ENCODE measurements around the gene DHRS7B.
"Not testable (repeated sequence)": the region's sequence is repeated elsewhere in the genome, so short reads cannot be mapped to it uniquely, and the experiment has no call there.

Gene DHRS7B, protein sequence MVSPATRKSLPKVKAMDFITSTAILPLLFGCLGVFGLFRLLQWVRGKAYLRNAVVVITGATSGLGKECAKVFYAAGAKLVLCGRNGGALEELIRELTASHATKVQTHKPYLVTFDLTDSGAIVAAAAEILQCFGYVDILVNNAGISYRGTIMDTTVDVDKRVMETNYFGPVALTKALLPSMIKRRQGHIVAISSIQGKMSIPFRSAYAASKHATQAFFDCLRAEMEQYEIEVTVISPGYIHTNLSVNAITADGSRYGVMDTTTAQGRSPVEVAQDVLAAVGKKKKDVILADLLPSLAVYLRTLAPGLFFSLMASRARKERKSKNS

DNA sequence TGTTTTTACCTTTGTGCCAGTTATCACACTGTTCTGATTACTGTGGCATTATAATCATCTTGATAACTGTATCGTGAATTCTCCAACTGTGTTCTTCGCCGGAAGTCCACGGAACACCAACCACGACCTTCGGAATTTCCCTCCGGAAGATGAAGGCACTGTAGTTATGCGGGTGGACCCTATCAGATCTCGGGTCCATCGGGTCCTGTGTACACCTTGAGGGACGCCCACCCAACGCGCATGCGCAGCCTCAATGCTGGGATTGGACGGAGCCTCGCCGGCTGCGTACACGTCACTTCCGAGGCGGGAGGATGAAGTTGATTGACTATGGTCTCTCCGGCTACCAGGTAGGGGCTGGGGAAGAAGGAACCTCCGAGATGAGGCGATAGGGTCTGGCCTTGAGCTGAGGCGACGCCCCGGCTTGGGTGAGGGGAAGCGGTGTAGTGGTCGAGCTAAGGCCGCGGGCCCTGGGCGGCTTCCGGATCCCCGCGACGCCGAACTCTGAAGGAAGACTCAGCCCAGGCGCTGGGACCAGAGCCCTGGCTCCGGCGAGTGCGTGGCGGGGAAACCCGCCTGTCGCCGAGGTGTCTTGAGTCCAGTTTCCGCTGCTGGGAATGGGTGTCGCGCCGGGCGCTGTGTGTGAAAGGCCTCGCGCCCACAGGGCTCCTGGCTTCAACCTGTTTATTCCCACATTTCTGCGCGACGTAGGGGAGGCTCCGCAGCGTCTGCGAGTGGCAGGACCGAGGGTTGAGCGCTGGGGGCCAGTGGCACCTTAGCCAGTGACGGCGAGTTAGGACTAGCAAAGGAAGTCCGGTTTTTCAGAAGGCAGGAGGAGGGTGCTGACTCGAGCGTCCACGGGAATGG lies at the start of gene DHRS7B:
Gene DHRS7B, plus strand, starts transcription at position 320 of the 864 bp plus-strand sequence. Its CDS starts 8 bp downstream, at position 328.
- Mint-ChIP-seq H3K27ac (peak within 1 kb of the TSS; percentile 97), H3K36me3 (ENCODE audit: low read depth) (peaks cover 6% of the 10 kb centered on the region), H3K4me3 (peak within 1 kb of the TSS; percentile 90), H3K27me3 (peaks cover 2% of the 10 kb centered on the region), H3K9me3 (no peaks in the 10 kb centered on the region), H3K4me1 (peaks cover 32% of the 10 kb centered on the region)
- ATAC-seq (peak; percentile 96), DNase-seq (peak; percentile 99)

DNA sequence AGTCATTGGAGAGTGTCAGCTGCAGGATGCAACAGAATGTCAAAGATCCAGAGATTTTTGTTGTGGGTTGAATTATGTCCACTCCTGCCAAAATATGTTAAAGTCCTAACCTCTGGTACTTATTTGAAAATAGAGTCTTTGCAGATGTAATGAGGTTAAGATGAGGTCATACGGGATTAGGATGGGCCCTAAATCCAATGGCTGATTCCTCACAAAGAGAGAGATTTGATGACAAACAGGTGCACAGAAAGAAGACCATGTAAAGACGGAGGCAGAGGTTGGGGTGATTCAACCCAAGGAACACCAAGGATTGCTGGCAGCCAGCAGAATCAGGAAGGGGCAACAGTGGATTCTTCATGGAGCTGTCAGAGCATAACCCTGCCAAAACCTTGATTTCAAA lies 49.5 kb upstream of the DHRS7B start:
- Mint-ChIP-seq H3K27ac (no peak overlapping the region), H3K9me3 (no peaks in the 10 kb centered on the region), H3K36me3 (ENCODE audit: low read depth) (no peaks in the 10 kb centered on the region), H3K4me1 (no peaks in the 10 kb centered on the region), H3K4me3 (no peak overlapping the region), H3K27me3 (no peaks in the 10 kb centered on the region)
- ATAC-seq (no peak), DNase-seq (no peak)

DNA sequence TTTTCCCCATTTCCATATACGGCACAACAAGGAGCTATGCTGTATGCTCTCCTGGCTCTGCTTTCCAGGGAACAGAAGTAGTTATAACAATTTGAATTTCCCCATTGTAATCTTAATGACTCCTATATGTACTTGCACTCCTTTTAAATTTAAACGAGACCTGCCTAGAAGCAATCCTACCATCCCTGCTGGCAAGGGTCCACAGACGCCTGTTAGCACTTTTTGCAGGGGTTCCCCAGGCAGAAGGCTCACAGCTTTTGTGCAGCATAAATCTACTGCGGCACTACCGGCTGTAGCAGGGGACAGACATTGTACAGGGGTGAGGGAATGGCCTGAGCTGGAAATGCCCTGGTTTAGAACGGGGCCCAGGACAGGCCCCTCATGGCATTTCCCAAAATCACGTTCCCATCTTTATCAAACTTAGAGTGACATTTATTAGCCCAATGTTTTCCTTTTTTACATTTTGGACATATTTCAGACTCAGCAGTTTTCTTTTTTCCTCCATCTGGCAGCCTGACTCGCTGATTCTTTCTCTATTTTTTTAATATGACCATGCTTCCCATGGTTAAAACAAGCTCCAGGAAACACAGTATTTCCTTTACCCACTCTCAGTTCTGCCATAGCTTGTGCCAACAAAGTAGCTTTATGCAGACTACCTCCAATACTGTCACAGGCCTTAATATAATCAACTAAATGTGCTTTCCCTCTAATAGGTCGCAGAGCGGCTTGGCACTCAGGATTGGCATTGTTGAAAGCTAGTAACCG lies 48.6 kb upstream of the DHRS7B start:
- no peaks in the 10 kb centered on the region for H3K4me1 Mint-ChIP-seq
- H3K4me3 Mint-ChIP-seq = no peak overlapping the region
- no peaks in the 10 kb centered on the region for H3K36me3 Mint-ChIP-seq (ENCODE audit: low read depth)
- no peaks in the 10 kb centered on the region for H3K27me3 Mint-ChIP-seq
- ATAC-seq (no peak), DNase-seq (no peak)
- H3K27ac Mint-ChIP-seq = no peak overlapping the region
- H3K9me3 Mint-ChIP-seq = no peaks in the 10 kb centered on the region

DNA sequence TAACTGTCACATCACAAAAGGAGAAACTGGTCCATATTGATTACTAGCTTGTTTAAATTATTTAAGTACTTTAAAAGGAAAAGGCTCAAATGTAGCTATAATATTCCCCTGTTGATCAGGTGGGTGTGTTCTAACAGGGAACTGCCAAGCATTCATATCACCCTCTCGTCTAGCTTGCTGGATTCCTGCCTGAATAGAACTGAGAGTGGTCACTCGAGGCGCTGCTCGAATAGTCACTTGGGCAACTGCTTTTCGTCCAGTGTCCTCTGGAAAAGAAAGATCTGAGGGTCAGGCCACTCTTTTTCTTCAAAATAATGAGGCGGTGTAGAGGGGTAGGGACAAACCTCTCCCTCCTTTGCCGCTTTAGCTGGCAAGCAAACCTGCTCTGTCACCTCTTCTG lies 47.6 kb upstream of the DHRS7B start:
- no peak overlapping the region for H3K27ac Mint-ChIP-seq
- no peaks in the 10 kb centered on the region for H3K27me3 Mint-ChIP-seq
- ATAC-seq = no peak
- H3K4me3 Mint-ChIP-seq = no peak overlapping the region
- no peaks in the 10 kb centered on the region for H3K36me3 Mint-ChIP-seq (ENCODE audit: low read depth)
- no peaks in the 10 kb centered on the region for H3K4me1 Mint-ChIP-seq
- DNase-seq = no peak
- no peaks in the 10 kb centered on the region for H3K9me3 Mint-ChIP-seq

DNA sequence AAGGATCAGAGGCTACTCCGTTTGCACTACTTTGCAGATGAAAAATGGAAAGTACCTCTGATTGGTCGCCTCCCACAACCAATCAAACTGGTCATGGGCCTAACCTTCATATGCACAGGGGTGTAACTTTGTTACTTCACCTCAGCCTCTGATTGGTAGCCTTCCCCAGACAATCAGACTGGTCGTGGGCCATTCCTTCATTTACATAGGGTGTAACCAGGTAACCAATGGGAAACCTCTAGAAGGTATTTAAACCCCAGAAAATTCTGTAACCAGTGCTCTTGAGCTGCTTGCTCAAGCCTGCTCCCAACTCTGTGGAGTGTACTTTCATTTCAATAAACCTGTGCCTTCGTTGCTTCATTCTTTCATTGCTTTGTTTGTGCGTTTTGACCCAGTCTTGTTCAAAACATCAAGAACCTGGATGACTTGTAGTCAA lies 44.7 kb upstream of the DHRS7B start:
- Mint-ChIP-seq H3K36me3 (ENCODE audit: low read depth) (no peaks in the 10 kb centered on the region), H3K4me3 (no peak overlapping the region), H3K9me3 (no peaks in the 10 kb centered on the region), H3K27me3 (no peaks in the 10 kb centered on the region), H3K27ac (no peak overlapping the region), H3K4me1 (no peaks in the 10 kb centered on the region)
- no peak for DNase-seq
- ATAC-seq = no peak

DNA sequence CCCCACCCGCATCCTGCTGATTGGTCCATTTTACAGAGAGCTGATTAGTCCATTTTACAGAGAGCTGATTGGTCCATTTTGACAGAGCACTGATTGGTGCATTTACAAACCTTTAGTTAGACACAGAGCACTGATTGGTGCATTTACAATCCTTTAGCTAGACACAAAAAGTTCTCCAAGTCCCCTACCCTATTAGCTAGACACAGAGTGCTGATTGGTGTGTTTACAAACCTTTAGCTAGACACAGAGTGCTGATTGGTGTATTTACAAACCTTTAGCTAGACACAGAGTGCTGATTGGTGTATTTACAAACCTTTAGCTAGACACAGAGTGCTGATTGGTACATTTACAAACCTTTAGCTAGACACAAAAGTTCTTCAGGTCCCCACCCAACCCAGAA lies 41.5 kb upstream of the DHRS7B start:
- ATAC-seq; H3K36me3 Mint-ChIP-seq (ENCODE audit: low read depth); H3K9me3 Mint-ChIP-seq; H3K4me1 Mint-ChIP-seq; DNase-seq; H3K27me3 Mint-ChIP-seq; H3K27ac Mint-ChIP-seq; H3K4me3 Mint-ChIP-seq: not testable (repeated sequence)

DNA sequence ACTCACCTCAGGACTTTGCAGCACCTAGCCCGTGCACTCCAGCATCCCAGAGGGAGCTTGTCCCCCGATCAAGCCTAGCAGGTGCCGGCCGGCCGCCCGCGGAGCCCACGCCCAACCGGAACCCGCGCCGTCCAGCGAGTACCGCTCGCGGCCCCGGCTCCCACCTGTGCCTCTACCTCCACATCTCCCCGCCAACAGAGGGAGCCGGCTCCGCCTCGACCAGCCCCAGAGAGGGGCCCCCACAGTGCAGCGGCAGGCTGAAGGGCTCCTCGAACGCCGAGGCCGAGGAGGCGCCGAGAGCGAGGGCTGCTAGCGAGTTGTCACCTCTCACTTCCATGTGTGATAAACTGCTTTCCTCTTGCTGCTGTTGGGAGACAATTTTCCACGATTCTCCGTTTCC lies 41.1 kb upstream of the DHRS7B start:
- peaks cover 3% of the 10 kb centered on the region for H3K4me1 Mint-ChIP-seq

DNA sequence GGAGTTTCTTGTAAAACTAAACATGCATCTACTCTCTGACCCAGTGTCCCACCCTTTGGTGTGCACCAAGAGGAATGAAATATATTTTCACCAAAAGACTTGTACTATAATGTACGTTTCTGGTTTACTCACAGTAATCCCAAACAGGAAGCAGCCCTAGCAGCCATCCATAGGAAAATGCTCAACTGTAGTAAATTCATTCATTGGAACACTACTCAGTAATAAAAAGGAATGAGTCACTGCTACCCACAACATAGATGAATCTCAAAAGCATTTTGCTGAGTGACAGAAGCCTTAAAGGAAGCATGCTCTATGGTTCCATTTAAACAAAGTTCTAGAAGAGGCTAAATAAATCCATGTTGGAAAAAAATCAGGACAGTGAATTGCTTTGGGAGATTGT lies 37.6 kb upstream of the DHRS7B start:
- Mint-ChIP-seq H3K4me3 (no peak overlapping the region), H3K4me1 (peaks cover 3% of the 10 kb centered on the region), H3K27ac (no peak overlapping the region), H3K27me3 (peaks cover 2% of the 10 kb centered on the region), H3K36me3 (ENCODE audit: low read depth) (no peaks in the 10 kb centered on the region), H3K9me3 (no peaks in the 10 kb centered on the region)
- DNase-seq (no peak), ATAC-seq (no peak)

More for the DNA sequence above, 41.1 kb upstream of the DHRS7B start:
- no peaks in the 10 kb centered on the region for H3K36me3 Mint-ChIP-seq (ENCODE audit: low read depth)
- no peak overlapping the region for H3K4me3 Mint-ChIP-seq
- no peak overlapping the region for H3K27ac Mint-ChIP-seq
- no peaks in the 10 kb centered on the region for H3K9me3 Mint-ChIP-seq
- H3K27me3 Mint-ChIP-seq = peaks cover 2% of the 10 kb centered on the region
- no peak for DNase-seq
- no peak for ATAC-seq

DNA sequence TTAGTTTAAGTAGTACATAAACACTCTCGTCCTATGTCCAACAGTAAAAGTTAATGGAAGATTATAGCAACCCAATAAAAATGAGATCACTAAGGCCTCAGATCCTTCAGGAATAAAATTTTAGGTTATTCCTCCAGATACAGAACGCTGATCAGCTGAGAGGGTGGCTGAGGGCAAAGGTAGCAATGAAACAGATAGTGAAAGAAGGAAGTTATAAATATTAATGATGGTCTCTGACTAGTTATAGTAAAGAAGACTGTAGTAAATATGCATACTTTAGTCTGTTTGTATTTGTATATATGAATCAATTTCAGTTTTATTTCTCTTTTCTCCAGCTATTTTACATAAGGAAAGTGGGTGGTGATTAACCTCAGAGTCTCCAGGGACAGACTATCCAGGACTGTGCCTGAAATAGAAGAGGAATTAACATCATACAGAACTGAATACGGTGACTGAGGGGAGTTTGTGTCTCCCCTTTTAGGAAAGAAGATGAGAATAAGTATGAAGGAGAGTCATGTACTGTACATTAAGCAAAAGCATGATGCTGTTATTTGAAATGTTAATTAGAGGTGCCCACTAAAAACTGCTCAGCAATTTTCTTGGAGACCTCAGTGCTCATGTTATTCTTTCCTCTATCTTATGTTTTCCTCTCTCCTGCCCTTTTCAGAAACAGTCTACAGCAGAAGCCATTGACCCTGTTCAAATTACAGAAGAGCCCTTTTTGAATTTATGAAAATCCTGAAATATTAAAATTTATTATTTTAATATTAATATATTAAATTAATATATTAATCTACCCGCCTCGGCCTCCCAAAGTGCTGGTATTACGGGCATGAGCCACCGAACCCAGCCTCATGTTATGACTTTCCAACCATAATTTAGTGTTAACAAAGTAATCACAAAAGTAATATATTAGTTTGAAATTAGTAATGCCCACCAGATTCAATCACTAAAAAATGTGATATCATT lies 36.5 kb upstream of the DHRS7B start:
- Mint-ChIP-seq H3K4me3 (no peak overlapping the region), H3K36me3 (ENCODE audit: low read depth) (no peaks in the 10 kb centered on the region), H3K4me1 (peaks cover 3% of the 10 kb centered on the region), H3K9me3 (no peaks in the 10 kb centered on the region), H3K27me3 (peaks cover 2% of the 10 kb centered on the region), H3K27ac (no peak overlapping the region)
- ATAC-seq (no peak), DNase-seq (no peak)

DNA sequence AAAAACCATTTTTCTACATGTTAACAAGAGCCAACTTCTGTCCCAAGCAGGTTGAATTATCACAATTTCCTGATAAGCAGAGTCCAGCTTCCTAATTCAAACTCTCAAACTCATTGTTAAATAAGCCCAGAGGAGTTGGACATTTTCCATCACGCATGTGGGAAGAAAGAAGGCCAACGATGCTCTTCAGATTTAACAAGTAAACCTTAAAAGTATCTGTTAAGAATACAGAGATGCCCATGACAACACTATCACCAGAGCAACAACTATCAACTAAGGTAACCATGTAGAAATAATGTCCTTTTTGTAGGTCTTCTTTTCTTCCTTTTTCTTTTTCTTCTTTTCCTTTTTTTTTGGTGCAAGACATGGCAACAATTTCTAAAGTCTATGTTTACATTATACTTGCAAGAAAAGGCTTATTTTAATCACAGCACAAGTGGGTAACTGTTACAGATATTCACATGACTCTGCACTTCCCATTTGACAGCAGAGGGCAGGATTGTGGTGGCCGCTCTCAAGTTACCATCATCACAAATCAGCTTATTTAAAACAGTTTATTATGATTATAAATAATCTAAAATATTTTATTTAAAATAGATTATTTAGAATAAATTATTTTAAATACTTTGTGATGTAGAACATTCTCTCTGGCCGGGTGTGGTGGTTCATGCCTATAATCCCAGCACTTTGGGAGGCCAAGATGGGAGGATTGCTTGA lies 35.7 kb upstream of the DHRS7B start:
- H3K36me3 Mint-ChIP-seq (ENCODE audit: low read depth) = no peaks in the 10 kb centered on the region
- peaks cover 2% of the 10 kb centered on the region for H3K27me3 Mint-ChIP-seq
- no peak overlapping the region for H3K27ac Mint-ChIP-seq
- ATAC-seq (no peak), DNase-seq (no peak)
- H3K4me1 Mint-ChIP-seq = peaks cover 3% of the 10 kb centered on the region
- no peak overlapping the region for H3K4me3 Mint-ChIP-seq
- no peaks in the 10 kb centered on the region for H3K9me3 Mint-ChIP-seq

DNA sequence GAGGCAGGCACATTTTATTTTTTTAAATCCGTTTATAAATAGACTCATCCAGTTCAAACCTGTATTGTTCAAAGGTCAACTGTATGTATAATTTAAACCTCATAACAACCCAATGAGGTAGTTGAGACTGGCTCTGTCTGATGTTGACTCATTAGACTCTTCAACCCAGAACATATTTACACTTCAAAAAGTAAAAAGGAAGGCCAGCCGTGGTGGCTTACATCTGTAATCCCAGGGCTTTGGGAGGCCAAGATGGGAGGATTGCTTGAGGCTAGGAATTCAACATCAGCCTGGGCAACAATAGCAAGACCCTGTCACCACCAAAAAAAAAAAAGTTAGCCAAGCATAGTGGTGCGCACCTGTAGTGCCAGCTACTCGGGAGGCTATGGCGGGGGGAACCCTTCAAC lies 32.5 kb upstream of the DHRS7B start:
- Mint-ChIP-seq H3K4me1 (peaks cover 9% of the 10 kb centered on the region), H3K9me3 (no peaks in the 10 kb centered on the region), H3K36me3 (ENCODE audit: low read depth) (no peaks in the 10 kb centered on the region), H3K4me3 (no peak overlapping the region), H3K27me3 (peaks cover 2% of the 10 kb centered on the region), H3K27ac (no peak overlapping the region)
- ATAC-seq (no peak), DNase-seq (no peak)

DNA sequence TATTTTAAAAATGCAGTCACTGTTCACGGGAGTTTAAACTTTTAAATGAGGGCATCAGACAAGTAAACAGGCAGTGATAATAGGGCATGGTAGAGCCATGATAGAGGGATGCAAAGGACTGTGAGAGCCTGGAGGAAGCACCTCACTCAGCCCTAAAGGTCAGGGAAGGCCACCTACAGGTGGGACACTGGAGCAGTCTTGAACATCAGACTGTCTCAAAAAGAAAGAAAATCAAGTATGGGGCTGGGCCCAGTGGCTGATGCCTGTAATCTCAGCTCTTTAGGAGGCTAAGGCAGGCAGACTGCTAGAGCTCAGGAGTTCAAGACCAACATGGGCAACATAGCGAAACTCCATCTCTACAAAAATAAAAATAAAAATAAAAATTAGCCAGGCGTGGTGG lies 31.0 kb upstream of the DHRS7B start:
- Mint-ChIP-seq H3K27me3 (peaks cover 2% of the 10 kb centered on the region), H3K27ac (no peak overlapping the region), H3K4me3 (no peak overlapping the region), H3K36me3 (ENCODE audit: low read depth) (no peaks in the 10 kb centered on the region), H3K9me3 (no peaks in the 10 kb centered on the region), H3K4me1 (peaks cover 11% of the 10 kb centered on the region)
- ATAC-seq = no peak
- DNase-seq = no peak

DNA sequence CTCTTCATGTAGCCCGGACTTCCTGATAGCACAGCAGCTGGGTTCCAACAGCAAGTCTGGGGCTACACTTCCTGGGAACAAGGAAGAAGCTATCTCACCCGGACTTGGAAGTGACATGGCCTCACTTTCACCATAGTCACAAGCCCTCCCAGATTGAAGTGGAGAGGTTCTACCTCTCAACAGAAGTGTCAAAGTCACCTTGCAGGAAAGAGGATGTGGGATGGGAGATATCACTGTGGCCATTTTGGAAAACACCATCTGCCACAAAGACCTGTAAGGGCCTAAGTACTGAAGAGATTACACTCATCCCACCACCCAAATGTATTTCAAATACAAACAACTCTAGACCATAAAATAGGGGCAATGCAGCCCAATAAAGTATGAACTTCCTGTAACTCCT lies 29.9 kb upstream of the DHRS7B start:
- H3K4me3 Mint-ChIP-seq = no peak overlapping the region

More for the DNA sequence above, 29.9 kb upstream of the DHRS7B start:
- no peak for DNase-seq
- Mint-ChIP-seq H3K36me3 (ENCODE audit: low read depth) (no peaks in the 10 kb centered on the region), H3K9me3 (no peaks in the 10 kb centered on the region), H3K27me3 (peaks cover 2% of the 10 kb centered on the region), H3K27ac (no peak overlapping the region), H3K4me1 (peaks cover 11% of the 10 kb centered on the region)
- no peak for ATAC-seq
